ENCODE data around the gene SNORC.

Gene SNORC

GRCh38 chr2:232927793-232928550 is 57.9 kb downstream of the SNORC start:
- no peak for DNase-seq

Measured in DMS153 (cell line).